Transverse colon (tissue), 4 donors: ENCODE data around the gene PIEZO2. TPM values are rescaled to one million over a fixed set of nuclear protein-coding genes. Genes with fewer than 3 reads are reported as not detected.

Source experiments
- DNase-seq: peaks from one replicate; pipeline ENCODE4 v3.0.0-alpha.2; 2019
- H3K27ac ChIP-seq, 4 donors: fragments of 200-600 bp; sonication (generic); 2 replicates each; pipeline ENCODE4 v1.5.1; 2016 to 2018; ENCODE audit warnings: inconsistent platforms in 4 of 4
- H3K27me3 ChIP-seq: fragments of 200-600 bp; sonication (generic); 2 replicates; pipeline ENCODE4 v1.5.1; 2017; ENCODE audit warnings: inconsistent platforms
- H3K36me3 ChIP-seq, 4 donors: fragments of 200-600 bp; sonication (generic); 2 replicates each; pipeline ENCODE4 v1.5.1; 2017 to 2019; ENCODE audit warnings: inconsistent platforms in 4 of 4
- H3K4me1 ChIP-seq, 4 donors: fragments of 200-600 bp; sonication (generic); 2 replicates each; pipeline ENCODE4 v1.5.1; 2017 to 2020; ENCODE audit warnings: inconsistent platforms in 4 of 4
- H3K4me3 ChIP-seq, 4 donors: fragments of 200-600 bp; sonication (generic); 1 replicate in 1 of 4; 2 replicates in 3 of 4; pipeline versions ENCODE4 v1.5.1 to v1.6.1; 2017 to 2019; ENCODE audit warnings: inconsistent platforms in 4 of 4
- H3K9me3 ChIP-seq, 2 donors: fragments of 200-600 bp; sonication (generic); 2 replicates each; pipeline ENCODE4 v1.5.1; 2017 to 2019; ENCODE audit warnings: inconsistent platforms in 2 of 2
- CTCF ChIP-seq, 5 experiments: fragments of 200-600 bp in 3 of 5; fragments of 450-650 bp in 2 of 5; sonication (generic) in 3 of 5; IDR thresholded peaks; 1 replicate in 2 of 5; 2 replicates in 3 of 5; pipeline ENCODE4 v1.5.1; 2016 to 2017; ENCODE audit warnings: antibody characterized with exemption in 5 of 5, inconsistent platforms in 3 of 5, mild to moderate bottlenecking in 2 of 5, moderate library complexity in 1 of 5
- EP300 ChIP-seq: sonication (generic); formaldehyde crosslinking; IDR thresholded peaks from one replicate; pipeline ENCODE4 v1.6.1; 2017; ENCODE audit warnings: antibody characterized with exemption, low read depth
- POLR2A ChIP-seq: fragments of 450-650 bp; IDR thresholded peaks from one replicate; pipeline ENCODE4 v1.6.1; 2016; ENCODE audit warnings: antibody characterized with exemption, mild to moderate bottlenecking, moderate library complexity
- POLR2AphosphoS5 ChIP-seq, 3 donors: sonication (generic); formaldehyde crosslinking; IDR thresholded peaks; one replicate each; pipeline ENCODE4 v1.6.1; 2016; ENCODE audit warnings: antibody characterized with exemption in 3 of 3
- WGBS, 2 donors: methylation state at CpG; one replicate each; pipeline ENCODE4 v1.1.5; 2018; ENCODE audit warnings: low coverage in 1 of 2; 5-methylcytosine and 5-hydroxymethylcytosine counted together
- in situ Hi-C, 4 donors: fragments of 200-750 bp; cut with MboI; loops; one replicate each; pipeline versions ENCODE4 v1.15.0 to v1.15.1; 2017; ENCODE audit warnings: low sequenced_read_pairs in 3 of 4, low pct_ligation_motif_present in 1 of 4, low pct_unique_long_range_greater_than_20kb in 1 of 4
- intact Hi-C: fragments of 100-400 bp; cut with DNase I; formaldehyde crosslinking; loops from one replicate; pipeline ENCODE4 v1.15.1; 2023; ENCODE audit warnings: low total_unique reads
- total RNA-seq, 4 donors: library from RNA; depleted of rRNA; stranded (reverse); fragments of >200 nt; gene quantifications; one replicate each; pipeline ENCODE4 v1.1.0, GENCODE V29; 2016

PIEZO2 gene
- total RNA-seq, 4 donors from 2014 or later, result 2.9 to 7.5 (median 4.5) TPM

- H3K4me1 ChIP-seq, result peaks cover 0 to 6% (median 0%) of the 10 kb centered on the region in 4 donors
- TF ChIP-seq POLR2A, result no peak
- TF ChIP-seq CTCF (IDR thresholded peaks at IDR 0.05), result no peak
- TF ChIP-seq EP300, result no peak
- no peak for TF ChIP-seq POLR2AphosphoS5 (IDR thresholded peaks at IDR 0.05)
- H3K4me3 ChIP-seq, result no peak overlapping the region
- no peak overlapping the region for H3K27ac ChIP-seq
- H3K9me3 ChIP-seq, result no peaks in the 10 kb centered on the region
- in situ Hi-C loops (loop anchor here in 2 of 4 donors (25.0 kb wide), 3 partner anchors 179 to 704 kb away; no protein-coding TSS in a partner anchor), intact Hi-C loops (loop anchor here (5.0 kb wide), 1 partner anchor 179 kb away; no protein-coding TSS in a partner anchor)
- no peaks in the 10 kb centered on the region for H3K36me3 ChIP-seq
- 90 to 94% methylated on average over 4 of the region's 4 CpGs for WGBS, 2 donors
- no peak for DNase-seq
- no peaks in the 10 kb centered on the region for H3K27me3 ChIP-seq
Observed at GRCh38 chr18:10858477-10858876, 290.9 kb downstream of the PIEZO2 start.

GRCh38 chr18:10856132-10856531 is 293.2 kb downstream of the PIEZO2 start:
- H3K27ac ChIP-seq, result no peak overlapping the region
- peaks cover 0 to 6% (median 0%) of the 10 kb centered on the region in 4 donors for H3K4me1 ChIP-seq
- H3K36me3 ChIP-seq, result no peaks in the 10 kb centered on the region
- DNase-seq, result no peak
- H3K9me3 ChIP-seq, result no peaks in the 10 kb centered on the region
- H3K27me3 ChIP-seq, result no peaks in the 10 kb centered on the region
- intact Hi-C loops, result loop anchor here (5.0 kb wide), 1 partner anchor 181 kb away; no protein-coding TSS in a partner anchor
- WGBS, 2 donors, result 60 to 65% methylated on average over 5 of the region's 5 CpGs
- no peak overlapping the region for H3K4me3 ChIP-seq
- TF ChIP-seq CTCF (IDR thresholded peaks at IDR 0.05) (no peak), POLR2AphosphoS5 (IDR thresholded peaks at IDR 0.05) (no peak), EP300 (no peak)
- in situ Hi-C loops, result loop anchor here in 2 of 4 donors (25.0 kb wide), 3 partner anchors 181 to 706 kb away; no protein-coding TSS in a partner anchor

GRCh38 chr18:10852385-10853303 is 296.7 kb downstream of the PIEZO2 start:
- Histone ChIP-seq H3K27ac (no peak overlapping the region), H3K36me3 (no peaks in the 10 kb centered on the region), H3K9me3 (no peaks in the 10 kb centered on the region), H3K27me3 (no peaks in the 10 kb centered on the region), H3K4me1 (peaks cover 0 to 6% (median 0%) of the 10 kb centered on the region in 4 donors), H3K4me3 (no peak overlapping the region)
- TF ChIP-seq POLR2A, result no peak
- no peak for TF ChIP-seq EP300
- no peak for TF ChIP-seq POLR2AphosphoS5 (IDR thresholded peaks at IDR 0.05)
- TF ChIP-seq CTCF (IDR thresholded peaks at IDR 0.05), result no peak
- 64 to 72% methylated on average over 2 to 11 of the region's 11 CpGs for WGBS, 2 donors
- intact Hi-C loops (no loop called here), in situ Hi-C loops (loop anchor here (5.0 to 25.0 kb wide), 4 partner anchors 185 to 710 kb away; no protein-coding TSS in a partner anchor)
- no peak for DNase-seq

GRCh38 chr18:10851824-10852319 is 297.5 kb downstream of the PIEZO2 start:
- Histone ChIP-seq H3K36me3 (no peaks in the 10 kb centered on the region), H3K4me3 (no peak overlapping the region), H3K27me3 (no peaks in the 10 kb centered on the region), H3K9me3 (no peaks in the 10 kb centered on the region), H3K4me1 (peaks cover 0 to 6% (median 0%) of the 10 kb centered on the region in 4 donors), H3K27ac (no peak overlapping the region)
- in situ Hi-C loops, result loop anchor here (5.0 to 25.0 kb wide), 4 partner anchors 185 to 710 kb away; no protein-coding TSS in a partner anchor
- WGBS, 2 donors, result 1 to 10% methylated on average over 1 to 3 of the region's 3 CpGs
- no peak for DNase-seq
- TF ChIP-seq EP300 (no peak), CTCF (IDR thresholded peaks at IDR 0.05) (peak; percentile 52 to 68 (median 61)), POLR2AphosphoS5 (IDR thresholded peaks at IDR 0.05) (no peak), POLR2A (no peak)
- intact Hi-C loops, result no loop called here
